ENCODE results near the gene NXNL1.

DNA sequence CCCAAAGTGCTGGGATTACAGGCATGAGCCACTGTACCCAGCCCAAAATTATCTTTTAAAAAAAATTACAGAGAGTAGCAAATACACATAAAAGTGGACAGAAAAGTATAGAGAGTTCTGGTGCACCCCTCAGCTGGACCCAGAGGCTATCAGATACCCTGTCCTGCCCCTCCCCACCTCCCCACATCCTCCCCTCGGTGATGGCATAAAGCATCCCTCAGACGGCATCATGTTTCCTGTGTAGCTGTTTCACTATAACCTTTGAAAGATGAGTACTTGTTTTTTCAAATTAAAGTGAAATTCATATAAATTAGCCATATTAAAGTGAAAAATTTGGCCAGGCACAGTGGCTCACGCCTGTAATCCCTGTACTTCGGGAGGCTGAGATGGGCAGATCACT, 29.7 kb upstream of the NXNL1 start:
- TF ChIP-seq POLR2AphosphoS5 (IDR thresholded peaks at IDR 0.05; ENCODE audit: low read depth, low read length): no peak
- no peak for TF ChIP-seq SIN3A (IDR thresholded peaks at IDR 0.05; ENCODE audit: borderline replicate concordance, insufficient read depth, low read length)
- no peak for TF ChIP-seq TAF1 (IDR thresholded peaks at IDR 0.05; ENCODE audit: borderline replicate concordance, insufficient read depth, low read length)
- TF ChIP-seq, protein P1, sequence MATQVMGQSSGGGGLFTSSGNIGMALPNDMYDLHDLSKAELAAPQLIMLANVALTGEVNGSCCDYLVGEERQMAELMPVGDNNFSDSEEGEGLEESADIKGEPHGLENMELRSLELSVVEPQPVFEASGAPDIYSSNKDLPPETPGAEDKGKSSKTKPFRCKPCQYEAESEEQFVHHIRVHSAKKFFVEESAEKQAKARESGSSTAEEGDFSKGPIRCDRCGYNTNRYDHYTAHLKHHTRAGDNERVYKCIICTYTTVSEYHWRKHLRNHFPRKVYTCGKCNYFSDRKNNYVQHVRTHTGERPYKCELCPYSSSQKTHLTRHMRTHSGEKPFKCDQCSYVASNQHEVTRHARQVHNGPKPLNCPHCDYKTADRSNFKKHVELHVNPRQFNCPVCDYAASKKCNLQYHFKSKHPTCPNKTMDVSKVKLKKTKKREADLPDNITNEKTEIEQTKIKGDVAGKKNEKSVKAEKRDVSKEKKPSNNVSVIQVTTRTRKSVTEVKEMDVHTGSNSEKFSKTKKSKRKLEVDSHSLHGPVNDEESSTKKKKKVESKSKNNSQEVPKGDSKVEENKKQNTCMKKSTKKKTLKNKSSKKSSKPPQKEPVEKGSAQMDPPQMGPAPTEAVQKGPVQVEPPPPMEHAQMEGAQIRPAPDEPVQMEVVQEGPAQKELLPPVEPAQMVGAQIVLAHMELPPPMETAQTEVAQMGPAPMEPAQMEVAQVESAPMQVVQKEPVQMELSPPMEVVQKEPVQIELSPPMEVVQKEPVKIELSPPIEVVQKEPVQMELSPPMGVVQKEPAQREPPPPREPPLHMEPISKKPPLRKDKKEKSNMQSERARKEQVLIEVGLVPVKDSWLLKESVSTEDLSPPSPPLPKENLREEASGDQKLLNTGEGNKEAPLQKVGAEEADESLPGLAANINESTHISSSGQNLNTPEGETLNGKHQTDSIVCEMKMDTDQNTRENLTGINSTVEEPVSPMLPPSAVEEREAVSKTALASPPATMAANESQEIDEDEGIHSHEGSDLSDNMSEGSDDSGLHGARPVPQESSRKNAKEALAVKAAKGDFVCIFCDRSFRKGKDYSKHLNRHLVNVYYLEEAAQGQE (IDR thresholded peaks at IDR 0.05; ENCODE audit: insufficient read depth in 1 of 2, low read depth in 2 of 2, low read length in 2 of 2): no peak
